Natural killer cell treated with Interleukin-12 subunit alpha and Interleukin-12 subunit beta and Interleukin-15 and Interleukin-18, amount 100 ng/mL, for 72 hours (primary cell): ENCODE measurements around the gene COQ2. TPM values are rescaled to one million over a fixed set of nuclear protein-coding genes. Genes with fewer than 3 reads are reported as not detected.
A peak's percentile ranks its signal among the peaks of the same experiment; 100 is the strongest.
"Not testable (repeated sequence)": the region's sequence is repeated elsewhere in the genome, so short reads cannot be mapped to it uniquely, and the experiment has no call there.

ENCODE experiments used
- ATAC-seq, 2 donors: fragments of 150-1000 bp; cut with Tn5 transposase in 1 of 2; sonication (Bioruptor Pico), chemical (Tn5 transposase) in 1 of 2; 2 replicates each; pipeline ENCODE4 v1.10.0; 2021
- DNase-seq: peaks from one replicate; pipeline ENCODE4 v3.0.0; 2022; ENCODE audit warnings: low spot score
- H3K27ac Mint-ChIP-seq, 2 donors: 1 replicate in 1 of 2; 2 replicates in 1 of 2; pipeline ENCODE4 v1.8.0; 2022; ENCODE audit warnings: mixed read lengths in 2 of 2, mild to moderate bottlenecking in 1 of 2, moderate library complexity in 1 of 2
- H3K27me3 Mint-ChIP-seq, 2 donors: 1 replicate in 1 of 2; 2 replicates in 1 of 2; pipeline ENCODE4 v1.8.0; 2022; ENCODE audit warnings: mixed read lengths in 2 of 2
- H3K36me3 Mint-ChIP-seq: one replicate; pipeline ENCODE4 v1.8.0; 2022; ENCODE audit warnings: mixed read lengths
- H3K4me1 Mint-ChIP-seq, 2 donors: 1 replicate in 1 of 2; 2 replicates in 1 of 2; pipeline ENCODE4 v1.8.0; 2022; ENCODE audit warnings: low read depth in 2 of 2, mixed read lengths in 2 of 2, mild to moderate bottlenecking in 1 of 2
- H3K4me3 Mint-ChIP-seq: one replicate; pipeline ENCODE4 v1.8.0; 2022; ENCODE audit warnings: mixed read lengths
- H3K9me3 Mint-ChIP-seq: 2 replicates; pipeline ENCODE4 v1.8.0; 2022; ENCODE audit warnings: mixed read lengths
- total RNA-seq, 2 donors: library from RNA; stranded (reverse); gene quantifications; one replicate each; pipeline ENCODE4 v1.2.3, GENCODE V29; 2022

Gene COQ2
- total RNA-seq, 2 donors from 2014 or later = 10.8 to 16.2 TPM

DNA sequence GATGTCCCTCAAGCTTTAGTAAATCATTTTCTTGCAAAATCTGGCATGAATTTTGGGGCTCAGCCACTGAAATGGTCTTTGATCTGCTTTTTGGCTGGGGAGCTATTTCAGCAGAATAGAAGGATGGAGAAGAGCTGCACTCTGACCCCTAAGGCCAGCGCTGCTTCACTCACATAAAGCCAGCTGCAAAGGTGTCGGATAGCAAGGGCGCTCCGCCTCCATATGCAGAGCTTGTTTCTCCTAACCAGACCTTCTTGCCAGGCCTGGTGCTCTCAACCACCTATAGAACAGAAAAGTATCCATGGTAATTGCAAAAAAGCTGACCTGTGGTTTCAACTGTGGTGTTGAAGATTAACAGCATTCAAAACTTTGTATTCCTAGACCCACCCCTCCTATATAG, 24.1 kb upstream of the COQ2 start:
- Mint-ChIP-seq H3K4me1 (no peaks in the 10 kb centered on the region), H3K4me3 (no peak overlapping the region), H3K27me3 (no peaks in the 10 kb centered on the region), H3K27ac (no peak overlapping the region), H3K36me3 (no peaks in the 10 kb centered on the region), H3K9me3 (no peaks in the 10 kb centered on the region)
- no peak for DNase-seq
- ATAC-seq = no peak

DNA sequence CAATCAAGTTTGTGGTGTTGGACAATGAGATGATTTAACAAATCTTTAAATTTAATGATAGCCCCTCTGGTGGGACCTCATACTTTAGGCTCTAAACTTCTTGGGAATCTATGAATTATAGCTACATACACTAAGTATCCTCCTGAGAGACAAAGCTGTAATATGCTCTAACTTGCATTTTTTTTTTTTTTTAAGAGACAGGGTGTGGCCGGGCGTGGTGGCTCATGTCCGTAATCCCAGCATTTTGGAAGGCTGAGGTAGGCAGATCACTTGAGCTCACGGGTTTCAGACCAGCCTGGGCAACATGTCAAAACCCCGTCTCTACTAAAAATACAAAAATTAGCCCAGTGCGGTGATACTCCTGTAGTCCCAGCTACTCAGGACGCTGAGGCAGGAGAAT, 23.3 kb upstream of the COQ2 start:
- no peaks in the 10 kb centered on the region for H3K9me3 Mint-ChIP-seq
- DNase-seq (no peak), ATAC-seq (no peak)
- H3K36me3 Mint-ChIP-seq = no peaks in the 10 kb centered on the region
- no peak overlapping the region for H3K27ac Mint-ChIP-seq
- H3K4me3 Mint-ChIP-seq = no peak overlapping the region
- no peaks in the 10 kb centered on the region for H3K4me1 Mint-ChIP-seq
- H3K27me3 Mint-ChIP-seq = no peaks in the 10 kb centered on the region

DNA sequence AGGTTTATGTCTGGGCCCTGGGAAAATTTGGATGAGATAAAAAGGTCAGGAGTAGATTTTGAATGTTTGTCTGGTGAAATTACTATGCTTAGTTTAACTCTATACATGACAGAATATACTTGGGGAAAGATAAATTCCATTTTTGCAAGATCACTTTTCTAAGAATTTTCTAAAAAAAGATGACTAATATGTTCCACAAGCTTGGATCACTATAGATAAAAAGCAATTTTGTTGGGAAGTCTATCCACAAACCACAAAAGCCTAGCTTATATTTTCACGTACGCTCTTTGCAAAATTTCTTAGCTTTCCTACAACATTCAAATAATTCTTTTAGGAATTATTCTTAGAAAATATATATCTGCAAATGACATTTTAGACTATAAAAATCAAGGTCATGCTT, 20.6 kb upstream of the COQ2 start:
- Mint-ChIP-seq H3K4me1 (no peaks in the 10 kb centered on the region), H3K36me3 (no peaks in the 10 kb centered on the region), H3K9me3 (no peaks in the 10 kb centered on the region), H3K27me3 (no peaks in the 10 kb centered on the region), H3K4me3 (no peak overlapping the region), H3K27ac (no peak overlapping the region)
- ATAC-seq (no peak), DNase-seq (no peak)

DNA sequence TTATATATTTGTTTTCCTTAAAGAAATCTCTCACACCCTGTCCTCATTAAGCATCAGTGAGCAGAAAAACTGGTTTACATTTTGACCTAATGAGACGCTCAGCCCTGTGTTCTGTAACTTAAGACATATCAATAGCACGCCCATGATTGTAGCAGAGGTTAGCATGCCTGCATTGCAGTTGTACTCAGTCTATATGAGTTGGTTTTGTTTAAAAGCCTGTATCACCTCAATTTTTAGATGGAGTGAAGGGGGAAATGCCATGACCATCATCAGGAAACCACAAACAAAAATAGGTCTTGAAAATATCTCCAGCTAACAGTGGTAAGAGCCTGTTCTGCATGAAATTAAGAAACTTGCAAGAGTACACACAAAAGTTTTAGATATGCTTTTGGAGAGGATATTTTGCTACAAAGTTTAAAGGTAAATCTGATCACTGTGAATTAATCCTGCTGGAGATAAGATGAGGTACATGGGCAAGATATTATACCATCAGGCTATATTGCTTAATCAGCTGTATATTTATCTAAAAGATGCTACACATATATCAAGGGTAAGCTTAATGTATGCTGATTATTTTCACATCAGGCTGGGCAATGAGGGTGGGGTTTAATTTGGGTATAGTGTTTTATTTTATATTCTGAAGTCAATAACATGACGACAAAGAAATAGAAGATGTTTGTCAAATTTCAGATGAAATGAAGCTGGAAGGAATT, 13.1 kb upstream of the COQ2 start:
- Mint-ChIP-seq H3K4me1 (peaks cover 12 to 18% of the 10 kb centered on the region in 2 donors), H3K9me3 (no peaks in the 10 kb centered on the region), H3K4me3 (peak overlapping the region; percentile 30), H3K27ac (peak overlapping the region; percentile 6 to 72), H3K36me3 (no peaks in the 10 kb centered on the region), H3K27me3 (no peaks in the 10 kb centered on the region)
- ATAC-seq = peak in 1 of 2 donors; percentile 24
- DNase-seq = no peak

DNA sequence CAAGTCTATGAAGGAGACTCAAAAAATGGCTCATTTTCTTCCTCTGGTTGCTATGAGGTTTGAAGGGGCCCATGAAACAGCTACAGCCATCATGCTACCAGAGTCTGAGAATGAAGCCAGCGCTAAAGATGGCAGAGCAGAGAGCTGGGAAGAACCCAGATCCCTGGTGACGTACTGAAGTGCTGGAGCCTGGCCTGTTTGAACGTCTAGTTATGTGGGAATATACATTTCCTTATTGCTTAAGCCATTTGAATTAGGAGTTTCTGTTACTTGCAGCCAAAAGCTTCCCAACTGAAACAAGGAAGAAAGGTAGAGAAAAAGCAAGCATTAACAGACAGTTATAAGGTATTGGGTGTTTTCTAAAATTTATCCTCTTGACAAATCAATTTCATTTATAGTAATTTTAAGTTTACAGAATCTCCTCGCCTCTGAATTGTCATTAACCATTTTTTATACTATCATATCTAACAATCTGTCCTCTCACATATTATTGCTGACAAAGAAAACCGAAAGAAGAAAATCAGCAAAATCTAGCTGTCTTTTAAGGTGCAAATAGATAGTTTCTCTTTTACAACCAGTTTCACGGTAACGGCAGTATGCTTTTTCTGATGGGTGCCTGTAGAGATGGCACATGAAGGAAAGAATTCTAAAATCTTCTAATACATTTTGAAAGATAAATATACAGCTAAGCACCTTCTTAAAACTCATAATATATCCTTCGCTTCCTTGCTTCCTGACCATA, 8.9 kb upstream of the COQ2 start:
- no peak for ATAC-seq
- DNase-seq = no peak
- Mint-ChIP-seq H3K4me1 (peaks cover 12 to 18% of the 10 kb centered on the region in 2 donors), H3K36me3 (no peaks in the 10 kb centered on the region), H3K27me3 (no peaks in the 10 kb centered on the region), H3K4me3 (no peak overlapping the region), H3K9me3 (no peaks in the 10 kb centered on the region), H3K27ac (no peak overlapping the region)

DNA sequence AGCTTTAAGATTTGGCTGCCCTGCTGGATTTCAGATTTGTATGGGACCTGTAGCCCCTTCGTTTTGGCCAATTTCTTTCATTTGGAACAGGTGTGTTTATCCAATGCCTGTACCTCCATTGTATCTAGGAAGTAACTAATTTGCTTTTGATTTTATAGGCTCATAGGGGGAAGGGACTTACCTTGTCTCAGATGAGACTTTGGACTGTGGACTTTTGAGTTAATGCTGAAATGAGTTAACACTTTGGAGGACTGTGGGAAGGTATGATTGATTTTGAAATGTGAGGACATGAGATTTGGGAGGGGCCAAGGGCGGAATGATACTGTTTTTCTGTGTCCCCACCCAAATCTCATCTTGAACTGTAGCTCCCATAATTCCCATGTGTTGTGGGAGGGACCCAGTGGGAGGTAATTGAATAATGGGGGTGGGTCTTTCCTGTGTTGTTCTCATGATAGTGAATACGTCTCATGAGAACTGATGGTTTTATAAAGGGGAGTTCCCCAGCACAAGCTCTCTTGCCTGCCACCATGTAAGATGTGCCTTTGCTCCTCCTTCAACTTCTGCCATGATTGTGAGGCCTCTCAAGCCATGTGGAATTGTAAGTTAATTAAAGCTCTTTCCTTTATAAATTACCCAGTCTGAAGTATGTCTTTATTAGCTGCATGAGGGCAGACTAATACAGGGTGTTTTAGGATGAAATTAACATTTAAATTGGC, 5.6 kb upstream of the COQ2 start:
- not testable (repeated sequence) for ATAC-seq, H3K36me3 Mint-ChIP-seq, DNase-seq, H3K27me3 Mint-ChIP-seq, H3K4me1 Mint-ChIP-seq, H3K9me3 Mint-ChIP-seq, H3K27ac Mint-ChIP-seq, H3K4me3 Mint-ChIP-seq

DNA sequence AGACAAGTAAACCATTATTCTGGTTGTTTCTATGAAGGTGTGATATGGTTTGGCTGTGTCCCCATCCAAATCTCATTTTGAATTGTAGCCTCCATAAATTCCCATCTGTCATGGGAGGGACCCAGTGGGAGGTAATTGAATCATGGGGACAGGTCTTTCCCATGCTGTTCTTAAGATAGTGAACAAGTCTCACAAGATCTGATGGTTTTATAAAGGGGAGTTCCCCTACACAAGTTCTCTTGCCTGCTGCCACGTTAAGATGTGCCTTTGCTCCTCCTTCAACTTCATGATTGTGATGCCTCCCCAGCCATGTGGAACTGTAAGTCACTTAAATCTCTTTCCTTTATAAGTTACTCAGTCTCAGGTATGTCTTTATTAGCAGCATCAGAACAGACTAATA, 3.8 kb upstream of the COQ2 start:
- not testable (repeated sequence) for DNase-seq, H3K36me3 Mint-ChIP-seq, ATAC-seq, H3K27ac Mint-ChIP-seq, H3K27me3 Mint-ChIP-seq, H3K9me3 Mint-ChIP-seq, H3K4me3 Mint-ChIP-seq
- H3K4me1 Mint-ChIP-seq = peaks cover 14 to 19% of the 10 kb centered on the region in 2 donors

DNA sequence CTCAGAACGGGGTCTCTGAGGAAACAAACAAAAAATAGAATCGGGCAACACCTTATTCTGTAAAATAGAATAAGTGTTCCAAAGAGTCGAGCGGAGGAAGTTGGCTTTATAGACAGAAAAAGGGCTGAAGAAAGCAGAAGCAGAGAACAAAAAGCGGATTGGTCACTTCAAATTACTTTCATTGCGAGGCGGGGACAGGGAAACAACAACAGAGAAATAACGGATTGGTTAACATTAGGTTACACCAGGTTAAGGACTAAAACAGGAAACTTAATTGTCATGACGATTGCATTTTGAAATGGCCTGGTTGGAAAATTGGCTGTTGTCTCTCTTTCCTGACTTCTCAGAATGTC, 433 bp upstream of the COQ2 start:
- no peak for ATAC-seq
- Mint-ChIP-seq H3K4me1 (peaks cover 24 to 40% of the 10 kb centered on the region in 2 donors), H3K27ac (peak overlapping the region; percentile 96 to 98), H3K27me3 (no peaks in the 10 kb centered on the region), H3K4me3 (peak overlapping the region; percentile 99), H3K9me3 (no peaks in the 10 kb centered on the region), H3K36me3 (no peaks in the 10 kb centered on the region)
- no peak for DNase-seq

DNA sequence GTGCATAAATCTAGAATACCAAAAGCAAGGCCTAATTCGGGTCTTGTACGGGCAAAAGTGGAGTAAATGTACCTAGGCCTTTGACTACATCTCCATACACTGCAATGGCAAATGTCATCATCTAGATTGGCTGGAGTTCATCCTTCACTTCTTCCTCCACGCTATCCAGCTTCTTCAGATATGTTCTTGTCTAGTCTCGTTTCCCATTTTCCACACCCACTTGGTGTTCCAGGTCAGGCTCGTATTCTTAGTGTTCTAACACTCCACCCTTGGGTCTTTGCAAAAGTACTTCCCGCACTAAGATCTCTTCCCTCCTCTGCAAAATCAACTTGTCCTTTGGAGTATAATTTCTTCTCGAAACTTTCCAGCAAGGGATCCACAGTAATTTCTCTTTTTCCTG, 1.4 kb downstream of the COQ2 start:
- DNase-seq = no peak
- no peaks in the 10 kb centered on the region for H3K27me3 Mint-ChIP-seq
- H3K4me3 Mint-ChIP-seq = peak overlapping the region; percentile 99
- H3K27ac Mint-ChIP-seq = peak overlapping the region; percentile 96 to 98
- no peak for ATAC-seq
- no peaks in the 10 kb centered on the region for H3K36me3 Mint-ChIP-seq
- no peaks in the 10 kb centered on the region for H3K9me3 Mint-ChIP-seq
- peaks cover 24 to 40% of the 10 kb centered on the region in 2 donors for H3K4me1 Mint-ChIP-seq

DNA sequence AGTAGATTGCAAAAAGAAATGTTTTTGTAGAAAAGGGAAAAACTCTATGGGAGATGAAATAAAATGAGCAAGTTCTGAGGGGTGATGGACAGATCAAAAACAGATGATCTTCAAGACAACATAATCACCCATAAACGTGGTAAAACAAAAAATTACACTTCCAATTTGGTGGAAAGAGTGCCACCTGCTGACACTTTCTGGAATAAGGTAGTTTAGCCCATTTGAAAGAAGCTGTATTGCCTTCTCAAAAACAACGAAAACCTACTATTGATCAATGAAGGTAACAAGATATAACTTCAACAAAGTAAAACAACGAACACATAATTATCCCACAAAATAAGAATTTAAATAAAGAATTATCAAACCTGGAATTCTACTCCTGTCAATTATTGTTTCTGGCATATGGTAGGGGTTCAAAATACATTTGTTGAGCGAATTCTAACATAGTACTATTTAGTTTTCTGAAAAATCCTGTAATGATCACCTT, 2.5 kb downstream of the COQ2 start:
- DNase-seq (no peak), ATAC-seq (no peak)
- no peaks in the 10 kb centered on the region for H3K36me3 Mint-ChIP-seq
- H3K27ac Mint-ChIP-seq = no peak overlapping the region
- H3K4me1 Mint-ChIP-seq = peaks cover 24 to 43% of the 10 kb centered on the region in 2 donors
- H3K9me3 Mint-ChIP-seq = no peaks in the 10 kb centered on the region
- no peaks in the 10 kb centered on the region for H3K27me3 Mint-ChIP-seq
- H3K4me3 Mint-ChIP-seq = peak overlapping the region; percentile 24

DNA sequence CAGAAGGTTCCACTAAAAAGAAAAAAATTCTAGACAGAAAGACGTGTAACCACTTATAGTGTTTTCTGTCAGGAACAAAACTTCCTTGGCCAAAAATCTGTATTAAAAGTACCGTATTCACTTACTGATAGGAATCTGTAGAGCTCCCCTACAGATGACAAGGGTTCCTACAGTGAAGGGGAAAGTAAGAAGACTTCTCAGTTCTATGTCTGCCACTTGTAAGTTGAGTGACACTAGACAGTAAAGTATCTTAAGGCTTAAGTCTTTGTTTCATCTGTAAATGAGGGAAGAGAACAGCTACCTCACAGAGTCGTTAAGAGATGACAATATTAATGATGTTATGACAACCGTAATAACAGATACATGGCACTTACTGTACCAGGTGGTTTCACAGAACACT, 3.3 kb downstream of the COQ2 start:
- no peaks in the 10 kb centered on the region for H3K27me3 Mint-ChIP-seq
- H3K4me3 Mint-ChIP-seq = peak overlapping the region; percentile 24
- H3K27ac Mint-ChIP-seq = no peak overlapping the region
- no peaks in the 10 kb centered on the region for H3K9me3 Mint-ChIP-seq
- ATAC-seq (no peak), DNase-seq (no peak)
- peaks cover 28 to 48% of the 10 kb centered on the region in 2 donors for H3K4me1 Mint-ChIP-seq
- H3K36me3 Mint-ChIP-seq = peaks cover 2% of the 10 kb centered on the region

DNA sequence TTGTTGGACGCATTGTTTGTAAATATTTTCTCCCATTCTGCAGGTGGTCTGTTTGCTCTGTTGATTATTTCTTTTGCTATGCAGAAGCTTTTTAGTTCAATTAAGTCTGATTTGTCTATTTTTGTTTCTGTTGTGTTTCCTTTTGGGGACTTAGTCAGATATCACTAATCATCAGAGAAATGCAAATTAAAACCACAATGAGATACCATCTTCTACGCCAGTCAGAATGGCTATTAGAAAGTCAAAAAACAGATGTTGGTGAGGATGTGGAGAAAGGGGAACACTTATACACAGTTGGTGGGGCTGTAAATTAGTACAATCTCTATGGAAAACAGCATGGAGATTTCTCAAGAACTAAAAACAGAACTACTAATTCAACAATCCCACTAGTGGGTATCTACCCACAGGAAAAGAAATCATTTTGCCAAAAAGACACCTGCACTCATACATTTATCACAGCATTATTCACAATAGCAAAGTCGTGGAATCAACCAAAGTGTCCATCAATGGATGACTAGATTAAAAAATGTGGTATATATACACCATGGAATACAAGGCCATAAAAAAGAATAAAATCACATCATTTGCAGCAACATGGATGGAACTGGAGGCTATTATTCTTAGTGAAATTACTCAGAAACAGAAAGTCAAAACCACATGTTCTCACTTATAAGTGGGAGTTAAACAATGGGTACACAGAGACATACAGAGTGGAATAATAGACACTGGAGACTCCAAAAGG, 8.1 kb downstream of the COQ2 start:
- Mint-ChIP-seq H3K9me3 (no peaks in the 10 kb centered on the region), H3K27ac (peak overlapping the region in 1 of 2 donors; percentile 14), H3K36me3 (peaks cover 5% of the 10 kb centered on the region), H3K4me1 (peaks cover 7 to 22% of the 10 kb centered on the region in 2 donors), H3K27me3 (no peaks in the 10 kb centered on the region), H3K4me3 (no peak overlapping the region)
- peak in 1 of 2 donors; percentile 71 for ATAC-seq
- DNase-seq = no peak

DNA sequence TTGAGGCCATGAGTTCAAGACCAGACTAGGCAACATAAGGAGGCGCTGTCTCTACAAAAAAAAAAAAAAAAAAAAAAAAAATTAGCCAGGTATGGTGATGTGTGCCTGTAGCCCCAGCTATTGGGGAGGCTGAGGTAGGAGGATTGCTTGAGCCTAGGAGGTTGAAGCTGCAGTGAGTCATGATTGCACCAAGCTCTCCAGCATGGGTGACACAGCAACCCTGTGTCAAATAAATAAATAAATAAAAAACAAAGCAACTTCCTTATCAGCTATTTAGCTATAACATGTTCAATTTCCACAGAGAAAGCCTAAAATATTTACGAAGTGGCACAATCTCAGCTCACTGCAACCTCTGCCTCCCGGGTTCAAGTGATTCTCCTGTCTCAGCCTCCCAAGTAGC, 10.7 kb downstream of the COQ2 start:
- H3K27ac Mint-ChIP-seq, DNase-seq, H3K4me3 Mint-ChIP-seq, H3K9me3 Mint-ChIP-seq, ATAC-seq, H3K36me3 Mint-ChIP-seq, H3K27me3 Mint-ChIP-seq: not testable (repeated sequence)
- peaks cover 6 to 12% of the 10 kb centered on the region in 2 donors for H3K4me1 Mint-ChIP-seq
